Effector CD4-positive, alpha-beta T cell (primary cell): Measurements from ENCODE around the gene EFCAB12.

Experiments
- DNase-seq: peaks from one replicate; pipeline ENCODE4 v3.0.0-alpha.2; 2020

Gene EFCAB12

DNA sequence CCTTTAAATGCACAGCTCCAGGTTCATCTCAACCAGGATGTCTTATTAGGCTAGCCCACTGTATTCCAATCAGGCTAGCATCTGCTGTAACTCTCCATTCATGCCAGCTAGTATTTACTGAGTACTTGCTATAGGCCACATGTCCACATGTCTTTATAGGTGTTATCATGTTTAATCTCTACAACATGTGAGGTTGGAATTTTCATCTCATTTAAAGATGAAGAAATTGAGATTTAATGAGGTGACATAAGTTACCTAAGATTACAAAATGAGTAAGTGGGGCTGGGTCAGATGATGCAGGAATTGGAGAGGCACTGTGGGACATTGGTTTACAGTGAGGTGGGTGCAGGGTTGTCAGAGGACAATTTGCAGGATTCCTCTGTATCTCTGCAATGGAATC, 14.5 kb upstream of the EFCAB12 start:
- DNase-seq = no peak

GRCh38 chr3:129442486-129442885, 14.1 kb upstream of the EFCAB12 start:
- DNase-seq = no peak

GRCh38 chr3:129441782-129442181, 13.3 kb upstream of the EFCAB12 start:
- DNase-seq = no peak

DNA sequence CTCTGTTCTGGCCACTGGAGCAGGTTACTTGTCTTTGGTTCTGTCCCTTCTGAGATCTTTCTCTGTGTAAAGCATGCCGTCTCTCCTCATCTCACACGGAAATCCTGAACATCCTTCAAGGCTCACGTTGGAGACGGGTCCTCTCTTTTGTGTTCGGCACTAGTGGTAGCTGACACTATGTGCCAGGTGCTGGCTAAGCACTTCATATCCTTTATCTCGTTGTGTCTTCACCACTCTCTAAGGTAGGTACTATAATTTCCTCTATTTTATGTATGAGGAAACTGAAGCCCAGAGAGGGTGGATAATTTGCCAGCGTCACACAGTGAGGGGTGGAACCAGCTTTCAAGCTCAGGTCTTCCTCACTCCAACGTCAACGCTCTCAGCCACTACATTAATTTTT, 12.8 kb upstream of the EFCAB12 start:
- no peak for DNase-seq

GRCh38 chr3:129440618-129441190, 12.3 kb upstream of the EFCAB12 start:
- no peak for DNase-seq

DNA sequence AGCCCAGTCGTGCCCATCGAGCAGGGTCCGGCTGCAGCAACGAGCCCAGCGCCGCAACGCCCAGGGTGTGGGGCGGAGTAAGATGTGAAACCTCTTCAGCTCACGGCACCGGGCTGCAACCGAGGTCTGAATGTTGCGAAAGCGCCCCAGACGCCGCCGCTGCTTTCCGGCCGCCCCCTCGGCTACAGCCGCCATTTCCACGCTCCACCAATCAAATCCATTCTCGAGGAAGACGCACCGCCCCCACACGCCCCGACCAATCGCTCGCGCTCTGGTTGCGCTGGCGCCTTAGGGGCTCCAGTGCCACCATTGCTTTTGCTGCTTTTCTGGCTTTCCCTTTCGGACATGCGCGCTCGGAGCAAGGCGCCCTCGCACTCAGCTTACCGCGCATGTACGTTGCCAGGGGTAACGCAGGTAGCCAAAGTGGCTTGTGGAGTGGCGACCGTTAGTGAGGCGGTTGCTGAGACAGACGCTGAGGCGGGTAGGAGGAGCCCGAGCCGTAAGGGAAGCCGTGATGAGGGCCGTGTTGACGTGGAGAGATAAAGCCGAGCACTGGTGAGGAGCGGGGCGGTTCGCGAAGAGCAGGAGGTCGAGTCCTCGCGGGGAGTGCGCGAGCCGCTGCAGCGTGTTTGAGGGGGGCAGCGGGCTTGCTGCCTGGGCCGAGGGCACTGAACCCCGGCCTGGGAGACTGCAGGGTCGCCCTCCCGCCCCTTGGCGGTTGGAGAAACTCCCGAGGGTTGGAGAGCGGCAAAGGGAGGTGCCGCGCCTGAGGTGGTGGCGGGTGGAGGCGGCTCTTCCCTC, 11.6 kb upstream of the EFCAB12 start, which contains the start of the genes IFT122 and MBD4:
TSS of gene IFT122 (plus strand) at position 408 of the 801 bp plus-strand sequence. CDS start at position 515, 107 bp downstream.
TSS of gene MBD4 (minus strand) at position 132 of the 801 bp plus-strand sequence. CDS start at position 17, 115 bp downstream.
- peak; percentile 98 for DNase-seq

GRCh38 chr3:129439226-129439816, 10.9 kb upstream of the EFCAB12 start:
- DNase-seq = peak; percentile 36

DNA sequence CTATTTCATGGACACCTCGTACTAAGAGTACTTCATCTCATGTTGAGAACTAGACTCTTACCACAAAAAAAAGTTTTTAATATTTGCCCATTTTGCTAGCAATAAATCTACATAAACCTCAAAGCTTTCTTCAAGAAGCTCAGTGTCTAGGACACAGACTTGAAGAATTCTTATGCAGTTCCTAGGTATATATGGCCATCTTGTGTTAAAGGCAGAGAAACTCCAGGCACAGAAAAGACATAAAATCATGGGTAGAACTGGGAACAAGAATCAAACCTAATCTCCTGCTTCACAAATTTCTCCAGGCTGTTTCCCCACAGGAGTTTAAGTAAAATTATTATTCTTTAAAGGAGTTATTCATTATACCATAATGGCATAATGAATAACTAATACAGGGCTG, 6.9 kb upstream of the EFCAB12 start:
- no peak for DNase-seq

- DNase-seq = no peak
Measured at GRCh38 chr3:129434140-129434539, 5.7 kb upstream of the EFCAB12 start.

- no peak for DNase-seq
Measured at GRCh38 chr3:129433565-129433964, 5.1 kb upstream of the EFCAB12 start.

- no peak for DNase-seq
Measured at GRCh38 chr3:129432671-129433070, 4.2 kb upstream of the EFCAB12 start.

GRCh38 chr3:129432036-129432435, 3.6 kb upstream of the EFCAB12 start:
- DNase-seq = no peak

DNA sequence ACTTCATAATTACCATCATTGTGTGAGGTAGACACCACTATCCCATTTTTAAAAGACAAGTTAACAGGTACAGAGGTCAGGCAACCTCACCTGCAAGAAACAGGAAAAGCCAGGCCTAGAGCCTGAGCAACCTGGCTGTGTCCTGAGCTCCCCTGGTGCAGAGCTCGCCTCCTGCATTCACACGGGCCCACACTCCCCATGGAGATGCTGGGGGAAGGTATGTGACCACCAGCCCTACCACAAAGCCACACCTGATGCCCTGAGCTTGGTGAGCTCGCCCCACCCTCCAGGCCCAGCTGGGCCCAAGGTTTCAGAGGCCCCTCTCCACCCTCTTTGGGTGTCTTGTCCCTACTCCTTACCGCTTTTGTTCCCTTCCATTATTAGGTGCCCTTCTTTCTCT, 1.2 kb upstream of the EFCAB12 start:
- no peak for DNase-seq

DNA sequence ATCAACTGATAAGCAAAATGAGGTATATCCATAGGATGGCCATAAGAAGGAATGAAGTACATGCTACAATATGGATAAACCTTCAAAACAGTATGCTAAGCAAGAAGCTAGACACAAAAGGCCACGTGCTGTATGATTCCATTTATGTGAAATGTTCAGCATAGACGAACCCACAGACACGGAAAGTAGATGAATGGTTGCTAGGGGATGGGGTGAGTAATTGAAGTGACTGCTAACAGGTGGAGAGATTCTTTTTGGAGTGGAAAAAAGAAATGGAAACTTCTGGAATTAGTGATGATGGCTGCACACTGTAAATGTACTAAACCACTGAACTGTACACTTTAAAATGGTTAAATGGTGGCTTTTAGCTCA, 630 bp upstream of the EFCAB12 start:
- DNase-seq = no peak

GRCh38 chr3:129428007-129428375, 445 bp downstream of the EFCAB12 start:
- no peak for DNase-seq

DNA sequence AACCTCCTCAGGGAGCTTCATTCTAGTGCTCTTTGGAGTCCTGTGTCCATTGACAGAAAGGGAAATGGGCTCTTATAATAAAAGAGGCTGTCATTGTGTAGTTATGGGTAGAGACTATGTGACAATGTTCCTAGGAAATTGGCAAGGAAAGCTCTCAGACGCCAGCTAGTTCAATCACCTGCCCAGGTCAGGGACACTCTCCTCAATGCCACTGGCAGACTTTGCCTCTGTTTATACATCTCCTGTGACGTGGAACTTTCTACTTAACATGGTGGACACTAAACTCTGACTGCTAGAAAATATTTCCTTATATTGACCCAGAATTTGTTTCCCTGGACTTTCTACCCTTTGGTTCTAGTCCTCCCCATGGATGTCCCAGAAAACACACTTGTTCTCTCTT, 2.8 kb downstream of the EFCAB12 start:
- DNase-seq = no peak

DNA sequence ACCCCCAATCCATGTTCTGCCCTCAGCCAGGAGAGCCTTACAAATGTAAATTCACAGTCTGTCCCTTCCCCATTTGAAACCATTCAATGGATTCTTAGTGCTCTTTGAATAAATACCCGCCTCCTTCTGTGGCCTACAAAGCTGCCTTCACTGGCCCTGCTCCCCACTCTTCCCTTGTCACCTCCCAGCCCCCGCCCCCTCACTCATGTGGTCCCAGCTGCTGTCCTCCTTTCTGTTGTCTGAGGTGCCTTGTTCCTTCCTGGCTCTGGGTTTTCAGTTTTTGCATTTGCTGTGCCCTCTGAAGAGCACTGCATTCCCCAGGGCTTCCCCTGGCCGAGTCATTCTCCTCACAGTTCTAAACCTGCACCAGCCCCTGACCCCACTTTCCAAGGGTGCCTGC, 3.2 kb downstream of the EFCAB12 start:
- DNase-seq = no peak

DNA sequence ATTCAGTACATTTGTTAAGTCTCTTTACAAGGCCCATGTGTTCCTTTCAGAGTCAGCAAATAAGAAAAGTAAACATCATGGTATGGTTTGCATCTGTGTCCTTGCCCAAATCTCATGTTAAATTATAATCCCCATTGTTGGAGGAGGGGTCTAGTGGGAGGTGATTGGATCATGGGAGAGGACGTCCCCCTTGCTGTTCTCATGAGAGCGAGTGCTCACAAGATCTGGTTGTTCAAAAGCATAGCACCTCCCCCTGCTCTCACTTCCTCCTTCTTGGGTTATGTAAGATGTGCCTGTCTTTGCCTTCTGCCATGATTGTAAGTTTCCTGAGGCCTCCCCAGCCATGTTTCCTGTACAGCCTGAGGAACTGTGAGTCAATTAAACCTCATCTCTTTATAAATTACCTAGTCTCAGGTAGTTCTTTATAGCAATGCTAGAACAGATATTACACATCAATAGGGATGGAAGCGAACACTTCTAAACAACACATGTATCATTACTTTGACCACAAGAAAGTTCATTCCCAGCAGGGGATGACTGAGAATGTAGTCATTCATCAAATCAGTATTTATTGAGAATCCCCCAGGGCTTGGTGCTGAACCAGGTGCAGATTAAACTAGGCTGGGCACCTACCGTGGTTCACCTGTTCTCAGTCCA, 4.1 kb downstream of the EFCAB12 start:
- DNase-seq = no peak

DNA sequence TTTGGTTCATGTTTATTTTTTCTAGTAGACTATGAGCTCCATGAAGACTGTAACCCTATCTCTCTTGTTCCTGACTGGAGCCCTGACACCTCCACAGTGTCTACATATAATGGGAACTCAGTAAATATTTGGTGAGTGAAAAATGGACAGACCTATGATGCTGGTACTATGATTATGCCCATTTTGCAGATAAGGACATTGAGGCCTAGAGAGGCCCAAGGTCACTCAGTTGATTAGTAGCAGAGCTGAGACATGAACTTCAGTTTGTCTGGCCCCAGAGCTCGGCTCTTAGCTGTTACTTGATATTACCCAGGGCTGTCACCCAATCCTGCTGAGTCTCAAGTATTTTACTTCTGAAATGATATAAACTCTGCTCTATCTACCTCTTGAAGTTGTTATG, 5.5 kb downstream of the EFCAB12 start:
- no peak for DNase-seq

- DNase-seq = no peak
Measured at GRCh38 chr3:129421988-129422745, 6.3 kb downstream of the EFCAB12 start.

DNA sequence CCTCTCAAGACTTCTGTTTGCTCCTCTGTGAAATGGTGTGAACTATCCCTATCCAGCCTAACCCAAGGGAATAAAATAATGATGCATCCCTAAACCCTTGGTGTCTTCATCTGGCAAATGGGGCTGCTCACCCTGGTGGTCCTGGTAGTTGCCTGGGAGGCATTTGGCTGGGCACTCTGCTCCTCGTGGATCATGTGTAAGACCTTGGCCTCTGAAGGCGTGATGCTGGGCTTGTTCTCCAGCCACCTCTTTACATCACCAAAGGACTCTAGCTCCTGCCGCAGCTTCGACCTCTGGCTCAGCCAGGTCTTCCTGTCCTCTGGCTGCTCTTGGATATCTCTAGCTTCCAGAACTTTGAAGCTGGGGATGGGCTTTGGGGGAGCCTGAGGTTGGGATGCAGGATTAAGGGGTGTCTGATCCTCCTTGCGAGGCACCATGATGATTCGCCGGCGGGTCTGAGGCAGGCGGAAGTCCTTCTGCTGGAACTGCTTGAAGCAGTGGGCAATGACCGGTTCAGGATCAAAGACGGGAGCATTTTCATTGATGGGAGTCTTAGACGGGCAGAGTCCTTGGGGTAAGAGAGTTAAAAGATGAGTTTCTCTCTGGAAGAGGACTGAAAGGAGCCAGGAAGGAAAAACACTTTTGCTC, 7.1 kb downstream of the EFCAB12 start:
- DNase-seq = no peak

GRCh38 chr3:129419476-129419875, 9.0 kb downstream of the EFCAB12 start:
- no peak for DNase-seq
